ENCODE measurements around the gene NCKAP5.

GRCh38 chr2:133271105-133271504 lies 297.2 kb downstream of the NCKAP5 start:
- TF ChIP-seq REST (IDR thresholded peaks at IDR 0.05; ENCODE audit: low read depth) (no peak), EP300 (IDR thresholded peaks at IDR 0.05; ENCODE audit: borderline replicate concordance) (no peak), TAF1 (IDR thresholded peaks at IDR 0.05; ENCODE audit: low read depth) (no peak), FOXM1 (IDR thresholded peaks at IDR 0.05; ENCODE audit: borderline replicate concordance, low read depth) (no peak), RAD21 (IDR thresholded peaks at IDR 0.05; ENCODE audit: low read depth) (no peak), TEAD4 (IDR thresholded peaks at IDR 0.05) (no peak), CREB1 (IDR thresholded peaks at IDR 0.05; ENCODE audit: low read depth) (no peak), NFIC (IDR thresholded peaks at IDR 0.05) (no peak), CEBPB (IDR thresholded peaks at IDR 0.05) (no peak), ZBTB7A (IDR thresholded peaks at IDR 0.05; ENCODE audit: low read depth) (no peak)
- TF ChIP-seq, protein P1, sequence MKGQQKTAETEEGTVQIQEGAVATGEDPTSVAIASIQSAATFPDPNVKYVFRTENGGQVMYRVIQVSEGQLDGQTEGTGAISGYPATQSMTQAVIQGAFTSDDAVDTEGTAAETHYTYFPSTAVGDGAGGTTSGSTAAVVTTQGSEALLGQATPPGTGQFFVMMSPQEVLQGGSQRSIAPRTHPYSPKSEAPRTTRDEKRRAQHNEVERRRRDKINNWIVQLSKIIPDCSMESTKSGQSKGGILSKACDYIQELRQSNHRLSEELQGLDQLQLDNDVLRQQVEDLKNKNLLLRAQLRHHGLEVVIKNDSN (IDR thresholded peaks at IDR 0.05) = no peak
